Head of caudate nucleus (tissue), 42 donors: ENCODE measurements around the gene GRIA1.

Experiments
- DNase-seq, 42 donors: peaks; one replicate each; pipeline versions ENCODE4 v3.0.0 to v3.0.0-alpha.2; 2020 to 2021; ENCODE audit warnings: mixed read lengths in 7 of 42
- intact Hi-C: fragments of 100-400 bp; cut with DNase I; formaldehyde crosslinking; loops from one replicate; pipeline ENCODE4 v1.15.0; 2022

Gene GRIA1

GRCh38 chr5:153491038-153491744 is 721 bp downstream of the GRIA1 start:
- intact Hi-C loops: no loop called here
- peak in 9 of 42 donors; percentile 12 to 44 (median 20) for DNase-seq

- peak in 3 of 42 donors; percentile 7 to 16 (median 11) for DNase-seq
- intact Hi-C loops: no loop called here
Measured at GRCh38 chr5:153491856-153492255, 1.4 kb downstream of the GRIA1 start.

GRCh38 chr5:153496835-153497234 is 6.4 kb downstream of the GRIA1 start:
- intact Hi-C loops: no loop called here
- peak in 1 of 42 donors; percentile 7 for DNase-seq

- no peak for DNase-seq
- intact Hi-C loops: no loop called here
Measured at GRCh38 chr5:153498516-153498915, 8.0 kb downstream of the GRIA1 start.

GRCh38 chr5:153500178-153500577 is 9.7 kb downstream of the GRIA1 start:
- intact Hi-C loops: no loop called here

GRCh38 chr5:153504726-153505125 is 14.3 kb downstream of the GRIA1 start:
- intact Hi-C loops: no loop called here
- DNase-seq: no peak

More at GRCh38 chr5:153500178-153500577, 9.7 kb downstream of the GRIA1 start:
- DNase-seq: no peak

GRCh38 chr5:153508700-153509099 is 18.2 kb downstream of the GRIA1 start:
- DNase-seq: no peak
- intact Hi-C loops: no loop called here

GRCh38 chr5:153511622-153512021 is 21.2 kb downstream of the GRIA1 start:
- DNase-seq: peak in 5 of 42 donors; percentile 22 to 47 (median 38)
- intact Hi-C loops: no loop called here

- intact Hi-C loops: no loop called here
- no peak for DNase-seq
Measured at GRCh38 chr5:153513156-153513555, 22.7 kb downstream of the GRIA1 start.

- DNase-seq: no peak
- intact Hi-C loops: no loop called here
Measured at GRCh38 chr5:153515301-153515700, 24.8 kb downstream of the GRIA1 start.

- peak in 25 of 42 donors; percentile 10 to 69 (median 41) for DNase-seq
- intact Hi-C loops: no loop called here
Measured at GRCh38 chr5:153516504-153517240, 26.2 kb downstream of the GRIA1 start.

- DNase-seq: no peak
- intact Hi-C loops: no loop called here
Measured at GRCh38 chr5:153517241-153517611, 26.8 kb downstream of the GRIA1 start.

- no peak for DNase-seq
- intact Hi-C loops: no loop called here
Measured at GRCh38 chr5:153520137-153520536, 29.7 kb downstream of the GRIA1 start.

- intact Hi-C loops: no loop called here
Measured at GRCh38 chr5:153520952-153521351, 30.5 kb downstream of the GRIA1 start.

GRCh38 chr5:153523211-153523610 is 32.7 kb downstream of the GRIA1 start:
- intact Hi-C loops: no loop called here
- no peak for DNase-seq

More at GRCh38 chr5:153520952-153521351, 30.5 kb downstream of the GRIA1 start:
- no peak for DNase-seq

GRCh38 chr5:153523831-153524230 is 33.4 kb downstream of the GRIA1 start:
- DNase-seq: peak in 7 of 42 donors; percentile 8 to 55 (median 35)
- intact Hi-C loops: no loop called here

- DNase-seq: no peak
- intact Hi-C loops: no loop called here
Measured at GRCh38 chr5:153525536-153525935, 35.1 kb downstream of the GRIA1 start.

GRCh38 chr5:153530357-153531143 is 40.1 kb downstream of the GRIA1 start:
- no peak for DNase-seq
- intact Hi-C loops: no loop called here

- intact Hi-C loops: no loop called here
- DNase-seq: no peak
Measured at GRCh38 chr5:153533546-153533945, 43.1 kb downstream of the GRIA1 start.

GRCh38 chr5:153534102-153534501 is 43.6 kb downstream of the GRIA1 start:
- intact Hi-C loops: no loop called here
- DNase-seq: no peak
